GM12874 (cell line): ENCODE data around the gene PLPP2.

ENCODE experiments used
- CTCF ChIP-seq: IDR thresholded peaks from 2 replicates; pipeline ENCODE4 v1.5.1; 2011; ENCODE audit warnings: low read depth, mild to moderate bottlenecking, control low read depth, low read length, moderate library complexity; ENCODE audit not compliant: insufficient read depth

PLPP2 gene

DNA sequence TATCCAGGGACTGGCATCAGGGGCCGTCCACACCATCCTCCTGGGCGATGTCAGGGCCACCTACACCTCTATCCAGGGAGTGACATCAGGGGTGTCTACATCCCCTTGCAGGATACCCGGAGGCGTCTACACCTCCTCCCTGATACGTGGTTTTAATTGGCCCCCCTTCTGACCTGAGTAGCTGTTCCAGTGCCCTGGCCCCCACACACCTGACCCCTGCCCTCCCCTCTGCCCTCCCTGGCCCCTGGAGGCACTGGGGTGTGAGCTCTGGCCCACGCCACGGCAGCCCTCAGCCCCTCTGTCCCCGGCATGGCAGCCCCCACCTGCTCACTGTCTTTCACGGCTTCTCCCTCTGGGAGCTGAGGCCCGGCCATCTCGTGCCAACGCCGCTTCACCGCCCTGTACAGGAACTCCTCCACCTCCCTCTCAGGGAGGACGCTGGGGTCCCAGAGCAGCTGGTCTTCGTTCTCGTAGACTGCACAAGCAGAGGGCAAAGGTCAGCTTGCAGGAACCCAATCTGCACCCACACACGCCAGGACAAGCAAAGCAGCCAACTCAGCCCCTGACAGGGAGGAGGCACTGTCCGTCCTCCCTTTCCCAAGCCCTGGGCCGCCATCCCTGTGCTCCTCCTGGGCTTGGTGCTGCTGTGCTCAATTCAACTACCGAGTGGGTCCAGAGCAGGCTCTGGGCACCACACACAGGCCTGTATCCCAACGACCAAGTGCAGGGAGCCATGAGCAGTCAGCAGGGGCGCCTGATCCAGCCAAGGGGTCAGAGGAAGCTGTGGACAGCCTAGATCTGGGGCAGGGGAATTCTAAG is 22.2 kb upstream of the PLPP2 start:
- no peak for TF ChIP-seq CTCF

- TF ChIP-seq CTCF, result no peak
Measured at GRCh38 chr19:311813-312261, 20.6 kb upstream of the PLPP2 start.

DNA sequence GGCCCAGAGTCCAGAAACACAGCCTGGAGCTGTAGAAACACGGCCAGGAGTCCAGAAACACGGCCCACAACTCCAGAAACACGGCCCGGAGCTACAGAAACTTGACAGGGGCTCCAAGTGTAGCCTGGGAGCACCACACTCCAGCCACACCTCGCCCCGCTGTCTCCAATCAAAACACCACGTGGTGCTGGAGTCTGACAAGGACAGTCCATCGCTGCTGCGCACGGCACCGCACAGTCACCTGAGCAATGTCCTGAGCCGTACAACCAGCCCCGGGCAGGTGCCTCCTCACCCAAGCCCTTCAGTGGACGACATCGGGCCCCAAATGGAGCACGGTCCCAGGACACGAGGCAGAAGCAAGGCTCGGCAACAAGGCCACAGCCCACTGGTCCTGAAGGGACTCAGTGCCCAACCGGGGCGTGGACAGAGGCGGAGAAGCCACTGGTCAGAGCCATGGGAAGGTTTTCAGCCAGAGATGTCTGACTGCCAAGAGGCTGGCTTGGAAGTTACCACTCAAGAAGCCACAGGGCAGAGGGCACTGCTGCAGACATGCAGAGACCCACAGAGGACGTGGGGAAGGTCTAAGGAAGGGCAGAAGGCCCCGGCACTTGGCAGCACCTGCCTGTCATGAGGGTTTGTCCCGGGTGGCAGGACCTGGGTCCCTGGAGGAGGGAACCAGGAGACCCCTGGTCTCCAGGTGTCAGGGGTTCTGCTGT is 19.7 kb upstream of the PLPP2 start:
- TF ChIP-seq CTCF, result no peak

- TF ChIP-seq CTCF, result no peak
Measured at GRCh38 chr19:310141-310651, 19.0 kb upstream of the PLPP2 start.

- TF ChIP-seq CTCF, result no peak
Measured at GRCh38 chr19:309206-309565, 18.0 kb upstream of the PLPP2 start.

- no peak for TF ChIP-seq CTCF
Measured at GRCh38 chr19:308471-309205, 17.4 kb upstream of the PLPP2 start.

DNA sequence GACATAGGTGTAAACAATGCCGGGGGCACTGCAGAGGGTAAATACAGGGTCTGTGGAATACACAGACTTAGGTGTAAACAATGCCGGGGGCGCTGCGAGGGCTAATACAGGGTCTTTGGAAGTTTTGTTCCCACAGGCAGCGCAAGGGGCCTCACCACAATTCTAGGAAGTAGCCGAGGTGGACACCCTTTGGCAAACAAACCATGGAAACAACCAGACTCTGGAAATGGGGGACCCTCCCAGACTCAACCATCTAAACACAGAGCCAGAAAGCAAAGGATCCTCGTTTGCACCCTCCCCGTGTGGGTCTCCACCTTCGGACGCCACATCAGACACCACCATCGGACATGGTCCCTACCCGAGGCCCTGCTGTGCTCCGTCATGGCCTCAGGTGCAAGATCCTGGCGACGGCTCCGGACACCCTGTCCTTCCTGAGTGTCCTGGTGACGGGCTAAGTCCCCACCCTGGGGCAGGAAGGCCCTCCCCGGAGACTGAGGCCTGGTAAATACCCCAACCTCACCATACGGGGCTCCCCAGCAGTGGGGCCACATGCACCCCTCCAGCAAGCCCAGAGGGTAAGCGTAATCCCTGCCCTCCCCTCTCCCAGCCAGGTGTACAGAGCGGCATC is 16.7 kb upstream of the PLPP2 start:
- TF ChIP-seq CTCF, result no peak
